ENCODE results near the gene SLC25A18. TPM values are rescaled to one million over a fixed set of nuclear protein-coding genes. Genes with fewer than 3 reads are reported as not detected.

Gene SLC25A18
- total and polyA plus RNA-seq, 7 donors: 0.56 to 10.4 (median 5.7) TPM

GRCh38 chr22:17612057-17612456 lies 48.8 kb downstream of the SLC25A18 start:
- no peak overlapping the region for H3K27ac ChIP-seq
- DNase-seq (no peak), ATAC-seq (no peak)
- H3K27me3 ChIP-seq (ENCODE audit: insufficient read depth in 3 of 3, low read length in 2 of 3): no peaks in the 10 kb centered on the region
- TF ChIP-seq CTCF (IDR thresholded peaks at IDR 0.05): no peak
- no peak overlapping the region for H3K4me3 ChIP-seq
- intact Hi-C loops (cut with DNase I): no loop called here
- H3K9me3 ChIP-seq: no peaks in the 10 kb centered on the region
- H3K4me1 ChIP-seq: no peaks in the 10 kb centered on the region
- H3K36me3 ChIP-seq (ENCODE audit: insufficient read depth in 1 of 2, low read depth in 1 of 2): peaks cover 0 to 82% of the 10 kb centered on the region in 2 donors
- WGBS, 3 donors: 55 to 81% (median 63%) methylated on average over 3 of the region's 3 CpGs

GRCh38 chr22:17613280-17613679 lies 50.0 kb downstream of the SLC25A18 start:
- no peak for TF ChIP-seq CTCF (IDR thresholded peaks at IDR 0.05)
- ATAC-seq (no peak), DNase-seq (no peak)
- 85 to 95% (median 85%) methylated on average over 7 of the region's 7 CpGs for WGBS, 3 donors
- Histone ChIP-seq H3K4me3 (no peak overlapping the region), H3K36me3 (ENCODE audit: insufficient read depth in 1 of 2, low read depth in 1 of 2) (peaks cover 0 to 82% of the 10 kb centered on the region in 2 donors), H3K4me1 (no peaks in the 10 kb centered on the region), H3K27me3 (ENCODE audit: insufficient read depth in 3 of 3, low read length in 2 of 3) (no peaks in the 10 kb centered on the region), H3K27ac (no peak overlapping the region), H3K9me3 (no peaks in the 10 kb centered on the region)
- intact Hi-C loops (cut with DNase I): no loop called here

- intact Hi-C loops (cut with DNase I): no loop called here
- Histone ChIP-seq H3K9me3 (no peaks in the 10 kb centered on the region), H3K27ac (peak overlapping the region; percentile 98), H3K27me3 (ENCODE audit: insufficient read depth in 3 of 3, low read length in 2 of 3) (no peaks in the 10 kb centered on the region), H3K4me1 (peaks cover 12% of the 10 kb centered on the region), H3K4me3 (peak overlapping the region; percentile 99), H3K36me3 (ENCODE audit: insufficient read depth in 1 of 2, low read depth in 1 of 2) (peaks cover 0 to 18% of the 10 kb centered on the region in 2 donors)
- ATAC-seq (peak in 3 of 4 donors; percentile 21 to 54 (median 28)), DNase-seq (peak in 1 of 2 donors; percentile 69)
- WGBS, 3 donors: 6 to 8% (median 7%) methylated on average over 24 of the region's 24 CpGs
- no peak for TF ChIP-seq CTCF (IDR thresholded peaks at IDR 0.05)
These were observed 64.7 kb downstream of the SLC25A18 start for GRCh38 chr22:17627961-17628405.

GRCh38 chr22:17628406-17629172 lies 65.3 kb downstream of the SLC25A18 start, which contains the start of gene ATP6V1E1:
Gene ATP6V1E1, minus strand, starts transcription at chr22:17628749. Its CDS starts 114 bp downstream, at chr22:17628635.
- WGBS, 3 donors: 0% methylated on average over 45 of the region's 45 CpGs
- DNase-seq: peak; percentile 96 to 98
- intact Hi-C loops (cut with DNase I): no loop called here

More at GRCh38 chr22:17628406-17629172, 65.3 kb downstream of the SLC25A18 start, which contains the start of gene ATP6V1E1:
- peak; percentile 98 to 100 (median 99) for ATAC-seq
- H3K4me1 ChIP-seq: peaks cover 18% of the 10 kb centered on the region
- peak within 1 kb of the TSS; percentile 98 for H3K27ac ChIP-seq
- H3K4me3 ChIP-seq: peak within 1 kb of the TSS; percentile 99
- H3K27me3 ChIP-seq (ENCODE audit: insufficient read depth in 3 of 3, low read length in 2 of 3): no peaks in the 10 kb centered on the region
- peaks cover 0 to 13% of the 10 kb centered on the region in 2 donors for H3K36me3 ChIP-seq (ENCODE audit: insufficient read depth in 1 of 2, low read depth in 1 of 2)
- H3K9me3 ChIP-seq: no peaks in the 10 kb centered on the region
- TF ChIP-seq CTCF (IDR thresholded peaks at IDR 0.05): no peak

Measured in psoas muscle (tissue), 8 donors.